Measurements from ENCODE around the gene HNRNPA1.
"Not testable (repeated sequence)": the region's sequence is repeated elsewhere in the genome, so short reads cannot be mapped to it uniquely, and the experiment has no call there.

Gene HNRNPA1

DNA sequence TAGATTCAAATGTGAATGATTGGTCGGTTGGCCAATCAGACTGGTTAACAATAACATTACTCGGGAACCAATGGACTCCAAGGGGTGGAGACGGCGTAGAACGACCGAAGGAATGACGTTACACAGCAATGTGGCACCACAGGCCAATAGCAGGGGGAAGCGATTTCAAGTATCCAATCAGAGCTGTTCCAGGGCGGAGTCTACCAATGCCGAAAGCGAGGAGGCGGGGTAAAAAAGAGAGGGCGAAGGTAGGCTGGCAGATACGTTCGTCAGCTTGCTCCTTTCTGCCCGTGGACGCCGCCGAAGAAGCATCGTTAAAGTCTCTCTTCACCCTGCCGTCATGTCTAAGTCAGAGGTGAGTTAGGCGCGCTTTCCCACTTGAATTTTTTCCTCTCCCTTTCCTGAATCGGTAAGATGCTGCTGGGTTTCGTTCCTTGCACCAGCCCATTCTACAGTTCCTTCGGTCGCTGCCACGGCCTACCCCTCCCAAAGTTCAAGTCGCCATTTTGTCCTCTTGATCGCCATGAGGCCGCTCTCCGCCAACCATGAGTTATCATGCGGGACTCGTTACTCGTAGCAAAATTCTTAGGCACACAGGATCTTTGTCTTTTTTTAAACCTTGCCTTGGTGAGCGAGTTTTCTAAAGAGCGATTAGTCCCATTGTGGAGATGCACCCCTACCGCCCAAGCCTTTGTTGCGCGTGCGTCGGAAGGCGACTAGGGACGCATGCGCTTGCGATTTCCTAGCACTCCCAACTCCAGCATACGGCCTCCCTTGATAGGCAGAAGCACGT lies at the start of gene HNRNPA1:
TSS of gene HNRNPA1 (plus strand) at position 259 of the 793 bp plus-strand sequence. CDS start at position 341, 82 bp downstream.
- peak; percentile 95 for DNase-seq (ENCODE audit: low spot score)

DNA sequence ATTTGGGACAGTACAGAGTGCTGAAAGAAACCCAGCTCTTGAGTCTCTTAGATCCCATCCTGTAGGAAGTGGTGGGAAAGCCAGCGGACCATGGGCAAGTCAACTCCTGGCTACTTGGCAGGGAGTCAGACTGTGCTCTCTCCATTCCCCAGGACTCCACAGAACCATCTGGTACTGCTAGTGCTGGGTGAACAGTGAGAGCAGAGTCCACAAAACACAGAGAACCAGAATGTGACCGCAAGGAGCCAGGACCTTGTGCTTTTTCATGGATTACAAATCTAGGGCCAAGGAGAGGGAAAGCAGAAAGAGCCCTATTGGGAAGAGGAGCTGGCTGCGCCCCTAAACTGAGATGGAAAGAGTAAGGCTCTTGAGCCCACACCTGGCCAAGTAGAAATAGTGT lies 49.3 kb upstream of the HNRNPA1 start:
- DNase-seq (ENCODE audit: low spot score), result not testable (repeated sequence)

DNA sequence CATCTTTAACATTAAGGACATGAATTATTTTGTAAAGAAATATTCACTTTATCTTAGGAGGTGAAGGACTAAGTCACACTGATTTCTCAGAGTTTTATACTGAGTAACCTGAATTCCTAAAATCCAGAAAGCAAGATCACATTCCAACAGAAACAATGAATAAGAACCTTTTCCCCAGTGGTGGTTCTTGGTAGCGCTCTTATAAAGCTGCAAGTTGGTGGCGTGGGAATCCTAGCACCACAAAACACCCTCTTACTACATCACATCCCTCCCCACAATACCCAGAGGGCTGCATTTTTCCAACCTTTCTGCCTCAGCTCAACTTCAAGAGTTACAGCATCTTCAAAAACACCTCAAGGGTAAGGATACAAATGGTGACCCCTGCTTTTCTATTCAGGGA lies 47.7 kb upstream of the HNRNPA1 start:
- peak; percentile 29 for DNase-seq (ENCODE audit: low spot score)

DNA sequence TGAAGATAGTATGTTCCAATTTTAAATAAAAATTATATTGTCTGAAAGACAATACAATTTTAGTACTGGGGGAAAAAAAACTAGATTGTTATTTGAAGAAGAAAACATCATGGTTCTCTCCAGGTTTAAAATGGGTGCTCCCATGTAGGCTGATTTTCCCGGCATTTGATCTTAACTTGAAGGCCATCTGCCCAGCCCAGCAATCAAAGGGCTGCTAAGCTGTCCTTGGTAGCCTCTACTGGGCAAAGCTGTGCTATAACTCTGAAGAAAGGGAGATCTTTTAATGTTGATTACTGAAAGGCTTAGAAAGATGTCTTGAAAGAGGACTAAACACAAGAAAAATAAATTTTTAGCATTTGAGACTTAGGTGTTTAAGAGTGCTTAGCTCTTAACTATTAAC lies 42.0 kb upstream of the HNRNPA1 start:
- DNase-seq (ENCODE audit: low spot score), result no peak

DNA sequence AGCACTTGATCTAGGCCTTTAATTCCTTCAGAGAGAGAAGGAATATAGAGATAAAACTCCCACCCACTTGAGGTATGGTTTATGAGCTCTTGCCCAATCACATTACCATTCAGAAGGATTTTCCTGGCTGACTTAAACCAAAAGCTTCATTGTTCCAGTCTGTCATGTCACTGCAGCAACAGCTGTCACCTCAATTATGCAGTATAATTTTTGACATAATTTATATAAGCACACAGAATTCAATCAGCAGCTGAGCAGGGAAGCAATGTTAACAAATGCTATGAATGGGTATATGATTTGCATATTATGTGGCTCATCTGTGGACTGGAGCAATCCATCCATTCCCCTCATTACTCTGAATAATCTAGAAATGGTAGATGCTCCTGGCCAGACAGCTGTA lies 40.9 kb upstream of the HNRNPA1 start:
- DNase-seq (ENCODE audit: low spot score), result no peak

DNA sequence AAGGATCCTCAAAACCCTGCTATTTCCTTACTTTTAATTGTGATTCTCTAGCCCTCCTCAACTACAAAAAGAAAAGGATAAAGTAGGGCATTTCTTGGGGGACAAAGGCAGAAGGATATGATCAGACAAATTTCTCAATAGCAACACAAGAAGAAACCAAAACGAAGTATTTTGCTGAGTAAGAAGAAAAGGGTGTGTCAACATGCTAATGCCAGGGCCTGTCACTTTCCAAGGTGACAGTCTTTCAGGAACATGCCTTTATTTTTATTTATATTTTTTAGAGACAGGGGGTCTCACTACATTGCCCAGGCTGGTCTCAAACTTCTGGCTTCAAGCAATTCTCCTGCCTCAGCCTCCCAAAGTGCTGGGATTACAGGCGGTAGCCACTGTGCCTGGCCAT lies 40.4 kb upstream of the HNRNPA1 start:
- no peak for DNase-seq (ENCODE audit: low spot score)

DNA sequence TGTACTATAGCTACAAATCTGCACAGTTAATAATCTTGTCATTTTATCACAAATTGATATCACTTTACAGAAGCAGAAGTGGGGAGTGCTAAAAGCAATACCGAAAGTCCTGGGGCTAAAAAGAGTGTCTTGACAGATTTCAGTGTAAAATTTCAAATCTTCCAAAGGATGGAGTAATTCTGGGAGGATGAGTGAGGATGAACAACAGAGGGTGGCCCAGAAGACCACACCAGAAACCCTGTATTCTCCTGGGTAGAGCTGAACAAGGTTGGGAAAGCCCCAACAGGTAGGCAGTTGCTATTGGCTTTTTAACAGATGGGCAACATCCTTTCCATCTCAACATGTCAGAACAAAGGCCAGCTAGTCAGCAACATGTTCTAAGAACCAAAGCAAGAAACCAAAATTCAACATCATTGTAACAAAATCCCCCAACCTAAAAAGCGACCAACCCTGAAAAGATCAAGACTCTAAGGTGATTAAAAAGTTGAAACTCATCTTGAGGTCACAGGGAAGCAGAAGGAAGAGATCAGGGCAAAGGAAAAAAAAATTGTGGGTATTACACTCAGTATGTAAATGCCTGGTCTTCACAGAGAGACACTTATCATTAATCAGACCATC lies 39.4 kb upstream of the HNRNPA1 start:
- DNase-seq (ENCODE audit: low spot score), result no peak

DNA sequence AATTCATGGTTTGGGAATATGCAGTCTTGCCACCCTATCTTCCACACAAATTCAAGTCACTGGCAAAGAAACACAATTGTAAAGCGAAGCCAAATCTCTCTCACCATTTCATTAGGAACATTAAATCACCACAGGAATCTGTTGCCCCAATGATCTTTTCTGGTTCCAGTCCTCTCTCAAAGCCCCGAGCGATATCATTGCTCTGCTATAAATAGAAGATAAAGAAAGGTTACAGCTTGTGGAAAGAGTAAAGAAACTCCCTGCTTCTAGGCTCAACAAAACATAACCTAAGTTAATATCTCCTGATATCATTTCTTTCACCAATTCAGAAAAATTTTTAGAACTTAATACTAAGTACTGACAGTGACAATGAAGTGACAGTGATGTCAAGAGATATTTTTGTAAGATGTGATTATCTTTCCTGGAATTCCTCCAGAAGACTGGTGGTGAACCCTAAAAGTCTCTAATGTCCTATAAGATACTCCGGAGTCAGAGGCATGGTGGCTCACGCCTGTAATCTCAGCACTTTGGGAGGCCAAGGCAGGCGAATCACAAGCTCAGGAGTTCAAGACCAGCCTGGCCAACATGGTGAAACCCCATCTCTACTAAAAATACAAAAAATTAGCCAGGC lies 34.4 kb upstream of the HNRNPA1 start:
- DNase-seq (ENCODE audit: low spot score), result no peak

GRCh38 chr12:54249489-54249888 lies 31.0 kb upstream of the HNRNPA1 start:
- no peak for DNase-seq (ENCODE audit: low spot score)

DNA sequence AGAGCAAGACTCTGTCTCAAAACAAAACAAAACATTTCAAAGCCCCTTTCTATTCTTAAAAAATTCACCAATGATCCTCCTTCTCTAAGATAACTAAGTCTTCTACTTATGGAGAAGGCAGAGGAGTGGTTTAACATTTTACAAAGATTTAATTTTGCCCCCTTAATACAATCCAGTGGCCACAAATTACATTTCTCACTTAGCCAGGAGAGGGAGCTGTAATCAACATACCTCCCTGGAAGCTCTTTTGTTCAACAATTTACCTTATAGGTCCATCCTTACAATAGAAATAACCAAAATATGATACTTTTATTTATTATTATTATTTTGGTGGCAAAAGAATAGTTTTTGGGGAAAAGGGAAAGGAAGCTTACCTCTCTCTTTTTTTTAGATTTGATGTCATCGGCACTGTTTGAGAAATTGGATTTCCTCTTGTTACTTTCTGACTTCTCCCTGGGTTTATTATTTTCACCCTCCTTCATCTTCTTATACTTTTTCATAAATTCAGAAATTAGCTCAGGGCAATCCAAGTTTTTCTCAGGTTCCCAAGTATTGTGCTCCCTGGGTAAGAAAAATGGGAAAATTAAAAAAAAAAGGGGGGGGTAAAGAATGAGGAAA lies 28.8 kb upstream of the HNRNPA1 start:
- DNase-seq (ENCODE audit: low spot score), result peak; percentile 66

- no peak for DNase-seq (ENCODE audit: low spot score)
Measured at GRCh38 chr12:54253240-54253639, 27.3 kb upstream of the HNRNPA1 start.

DNA sequence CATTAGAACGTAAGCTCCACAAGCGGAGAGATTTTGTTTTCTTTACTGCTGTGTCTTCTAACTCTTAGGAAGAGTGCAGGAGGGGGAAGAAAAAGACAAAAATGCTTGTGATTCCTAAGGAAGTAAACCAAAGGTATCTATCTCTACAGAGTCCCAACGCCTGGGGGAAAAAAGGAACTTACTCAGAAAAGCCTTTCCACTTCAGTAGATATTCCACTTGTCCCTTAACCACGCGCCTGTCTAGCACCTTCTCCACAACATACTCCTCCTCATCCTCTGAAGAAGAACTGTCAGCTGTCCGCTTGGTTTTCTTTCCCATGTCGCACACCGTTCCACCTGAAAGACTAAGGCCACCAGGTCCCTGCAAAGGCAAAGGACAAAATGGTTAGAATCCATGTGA lies 23.2 kb upstream of the HNRNPA1 start:
- DNase-seq (ENCODE audit: low spot score), result no peak

GRCh38 chr12:54258201-54258681 lies 22.3 kb upstream of the HNRNPA1 start:
- peak; percentile 25 for DNase-seq (ENCODE audit: low spot score)

- peak; percentile 94 for DNase-seq (ENCODE audit: low spot score)
Measured at GRCh38 chr12:54259194-54260011, 21.1 kb upstream of the HNRNPA1 start.

- no peak for DNase-seq (ENCODE audit: low spot score)
Measured at GRCh38 chr12:54261815-54262402, 18.6 kb upstream of the HNRNPA1 start.

DNA sequence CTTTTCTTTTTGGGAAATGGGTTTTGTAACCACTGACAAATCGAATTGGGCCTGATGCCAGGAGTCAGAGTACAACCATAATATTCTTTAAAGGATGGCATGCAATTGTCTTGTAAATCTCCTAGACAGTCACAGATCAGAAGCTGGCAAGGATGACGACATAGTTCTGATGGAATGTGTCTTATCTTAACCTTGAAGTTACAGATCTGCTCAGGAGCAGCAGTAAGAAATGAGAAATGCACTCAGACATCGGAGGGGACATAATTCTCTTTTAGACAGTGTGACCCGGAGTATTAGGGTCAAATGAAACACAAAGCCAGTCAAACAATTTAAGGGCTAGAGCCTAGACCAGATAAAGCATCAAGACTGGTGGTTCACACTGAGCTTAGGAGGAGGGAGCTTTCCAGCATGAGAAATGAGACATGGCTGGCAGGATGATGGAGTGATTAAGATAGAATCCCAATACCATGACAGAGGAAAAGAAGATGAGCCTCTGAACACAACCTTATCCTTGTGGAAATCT lies 18.1 kb upstream of the HNRNPA1 start:
- DNase-seq (ENCODE audit: low spot score), result peak; percentile 16

- DNase-seq (ENCODE audit: low spot score), result no peak
Measured at GRCh38 chr12:54265364-54265812, 15.1 kb upstream of the HNRNPA1 start.

DNA sequence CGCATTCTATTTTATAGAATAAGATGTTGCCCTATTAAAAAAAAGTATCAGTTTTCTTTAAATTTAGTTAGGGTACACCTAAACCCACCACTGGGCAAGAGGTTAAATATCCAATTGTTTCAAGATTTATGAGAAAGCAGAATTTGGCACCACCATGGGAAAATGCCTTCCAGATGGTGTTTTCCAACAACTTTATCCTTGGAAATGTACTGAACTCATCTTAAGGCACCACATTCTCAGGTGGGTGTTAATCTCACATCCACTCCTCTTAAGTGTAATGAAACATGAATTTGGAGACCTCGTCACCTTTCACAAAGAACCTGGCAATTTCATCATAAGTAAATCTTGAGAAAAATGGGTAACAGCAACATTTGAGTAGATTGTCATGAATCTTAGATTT lies 13.7 kb upstream of the HNRNPA1 start:
- DNase-seq (ENCODE audit: low spot score), result no peak

DNA sequence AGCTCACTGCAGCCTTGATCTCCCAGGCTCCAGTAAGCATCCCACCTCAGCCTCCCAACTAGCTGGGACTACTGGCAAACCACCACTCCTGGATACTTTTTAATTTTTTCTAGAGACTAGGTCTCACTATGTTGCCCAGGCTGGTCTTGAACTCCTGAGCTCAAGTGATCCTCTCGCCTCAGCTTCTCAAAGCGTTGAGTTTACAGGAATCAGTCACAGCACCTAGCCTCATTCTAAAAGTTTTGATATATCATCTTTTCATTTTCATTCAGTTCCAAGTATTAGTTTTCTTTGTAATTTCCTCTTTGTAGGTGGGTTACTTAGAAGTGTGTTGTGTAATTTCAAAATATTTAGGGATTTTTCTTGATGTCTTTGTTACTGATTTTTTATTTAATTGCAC lies 10.2 kb upstream of the HNRNPA1 start:
- DNase-seq (ENCODE audit: low spot score), result no peak

- DNase-seq (ENCODE audit: low spot score), result no peak
Measured at GRCh38 chr12:54272214-54272613, 8.3 kb upstream of the HNRNPA1 start.

- DNase-seq (ENCODE audit: low spot score), result no peak
Measured at GRCh38 chr12:54273981-54274380, 6.5 kb upstream of the HNRNPA1 start.
